ENCODE measurements around the gene ANKMY1. TPM values are rescaled to one million over a fixed set of nuclear protein-coding genes. Genes with fewer than 3 reads are reported as not detected.

Gene ANKMY1
- total and polyA plus RNA-seq, 2 of the 8 experiments (the other 6 are each of a cell fraction or from before 2014, with no cell fraction given) = 4.5 to 4.8 TPM

- no peaks in the 10 kb centered on the region for H3K9me3 ChIP-seq (ENCODE audit: insufficient read depth in 2 of 2, low read depth in 1 of 2, low read length in 1 of 2)
- no peak overlapping the region for H2AFZ ChIP-seq (ENCODE audit: low read length)
- H3K23ac ChIP-seq (ENCODE audit: insufficient read length) = no peak overlapping the region
- H3K56ac ChIP-seq (replicated peaks; ENCODE audit: insufficient read length, low read depth, low read length) = no peak overlapping the region
- peak overlapping the region; percentile 35 for H4K91ac ChIP-seq (replicated peaks; ENCODE audit: insufficient read length, low read length)
- H2AK5ac ChIP-seq (ENCODE audit: low read depth, low read length) = peak overlapping the region; percentile 83; the same call in 1 of the 2 replicates
- H2BK12ac ChIP-seq (ENCODE audit: low read depth, low read length) = peak overlapping the region; percentile 39; the same call in 1 of the 2 replicates
- peak overlapping the region; percentile 71; the same call in 1 of the 2 replicates for H2BK5ac ChIP-seq (ENCODE audit: low read depth, low read length)
- no peak overlapping the region for H3K4me3 ChIP-seq (ENCODE audit: extremely low read depth in 1 of 4, insufficient read depth in 2 of 4, low read depth in 3 of 4, low read length in 4 of 4)
- no peaks in the 10 kb centered on the region for H3K79me1 ChIP-seq (ENCODE audit: low read depth, low read length)
- peaks cover 12 to 25% (median 19%) of the 10 kb centered on the region in 4 experiments for H3K27me3 ChIP-seq (replicated peaks in 1 of 4; ENCODE audit: control insufficient read depth in 3 of 4, extremely low read depth in 1 of 4, insufficient read depth in 3 of 4, low read length in 3 of 4)
- H4K5ac ChIP-seq (ENCODE audit: insufficient read length, low read depth, low read length) = no peak overlapping the region
- CTCF ChIA-PET (ENCODE audit: partially characterized antibody) = interaction anchor here (1.2 to 1.6 kb wide), 4 partner anchors 8 to 55 kb away, joined by 5 to 9 read pairs (median 6); no protein-coding TSS in a partner anchor
- DNase-seq (ENCODE audit: low read depth in 1 of 2, low spot score in 2 of 2) = no peak
- no peak overlapping the region for H2BK120ac ChIP-seq (replicated peaks; ENCODE audit: low read depth, low read length)
- FAIRE-seq = no peak
- WGBS, 2 experiments (ENCODE audit: extremely low coverage in 1 of 2, insufficient coverage in 1 of 2, insufficient read length in 1 of 2, insufficient replicate concordance in 2 of 2, low coverage in 1 of 2, low lambda C conversion rate in 2 of 2, missing lambda C conversion rate in 1 of 2) = 91% methylated on average over 15 of the region's 18 CpGs; no CpG with 5 or more reads in 1 of the 2 experiments
- no peak overlapping the region for H3K9ac ChIP-seq (replicated peaks in 1 of 4; ENCODE audit: extremely low read depth in 1 of 4, low read depth in 3 of 4, low read length in 3 of 4)
- no peaks in the 10 kb centered on the region for H3K79me2 ChIP-seq (ENCODE audit: control insufficient read depth in 1 of 2, insufficient read depth in 2 of 2, low read length in 2 of 2)
- H4K8ac ChIP-seq (ENCODE audit: extremely low read depth, insufficient read depth, low read length) = no peak overlapping the region
- H3K4me2 ChIP-seq (ENCODE audit: insufficient read depth in 1 of 2, low read depth in 2 of 2, low read length in 2 of 2) = no peak overlapping the region
- no peak overlapping the region for H3K27ac ChIP-seq (ENCODE audit: low read depth, low read length)
- peaks cover 2 to 54% (median 36%) of the 10 kb centered on the region in 4 experiments for H3K4me1 ChIP-seq (replicated peaks in 1 of 4; ENCODE audit: control insufficient read depth in 3 of 4, insufficient read depth in 4 of 4, low read length in 3 of 4)
- POLR2A ChIA-PET (ENCODE audit: partially characterized antibody) = interaction anchor here (1.4 kb wide), 1 partner anchor 10 kb away, joined by 6 read pairs; no protein-coding TSS in a partner anchor
- no peak overlapping the region for H2BK20ac ChIP-seq (ENCODE audit: low read length)
- no peak overlapping the region for H3K4ac ChIP-seq (replicated peaks; ENCODE audit: insufficient read length, low read depth, low read length)
- H3K14ac ChIP-seq (ENCODE audit: insufficient read length) = no peak overlapping the region
- peak overlapping the region; percentile 32; the same call in 1 of the 2 replicates for H3K18ac ChIP-seq (ENCODE audit: extremely low read depth, low read length)
- H3K23me2 ChIP-seq (ENCODE audit: low read depth, low read length) = no peaks in the 10 kb centered on the region; the same call in 1 of the 2 replicates
- H4K20me1 ChIP-seq (replicated peaks in 1 of 2; ENCODE audit: control insufficient read depth in 1 of 2, insufficient read depth in 2 of 2, low read length in 2 of 2) = peaks cover 30 to 31% of the 10 kb centered on the region in 2 experiments
- peaks cover 0 to 7% (median 2%) of the 10 kb centered on the region in 4 experiments; a peak in 4 of 8 replicates for H3K36me3 ChIP-seq (ENCODE audit: control insufficient read depth in 2 of 4, insufficient read depth in 4 of 4, low read length in 3 of 4)
- no peak overlapping the region for H2BK15ac ChIP-seq (ENCODE audit: low read length)
- TF ChIP-seq ASH2L (IDR thresholded peaks at IDR 0.05; ENCODE audit: low read length) = no peak
Measured at GRCh38 chr2:240458900-240459391, 98.8 kb downstream of the ANKMY1 start.
